ENCODE measurements around the gene COL9A3.

COL9A3 gene

GRCh38 chr20:62778058-62778457 lies 38.8 kb upstream of the COL9A3 start:
- Histone ChIP-seq H4K20me1 (ENCODE audit: insufficient read depth) (no peaks in the 10 kb centered on the region), H3K4me1 (ENCODE audit: low read depth, poor library complexity, severe bottlenecking) (no peaks in the 10 kb centered on the region), H3K36me3 (ENCODE audit: insufficient read depth) (no peaks in the 10 kb centered on the region), H3K4me2 (no peak overlapping the region), H2AFZ (ENCODE audit: low read depth) (no peak overlapping the region), H3K79me2 (ENCODE audit: insufficient read depth, low read depth) (no peaks in the 10 kb centered on the region), H3K27me3 (ENCODE audit: insufficient read depth, low read depth) (peaks cover 90% of the 10 kb centered on the region), H3K27ac (no peak overlapping the region), H3K4me3 (IDR thresholded peaks at IDR 0.05; ENCODE audit: insufficient read depth, low read depth, low read length) (no peak overlapping the region), H3K9ac (no peak overlapping the region)
- no peak for TF ChIP-seq CTCF (conservative IDR thresholded peaks at IDR 0.05; ENCODE audit: low read depth, low read length)

- Histone ChIP-seq H3K27me3 (ENCODE audit: insufficient read depth, low read depth) (peaks cover 90% of the 10 kb centered on the region), H3K36me3 (ENCODE audit: insufficient read depth) (no peaks in the 10 kb centered on the region), H3K27ac (no peak overlapping the region), H3K4me1 (ENCODE audit: low read depth, poor library complexity, severe bottlenecking) (no peaks in the 10 kb centered on the region), H3K4me2 (no peak overlapping the region), H2AFZ (ENCODE audit: low read depth) (no peak overlapping the region), H3K4me3 (IDR thresholded peaks at IDR 0.05; ENCODE audit: insufficient read depth, low read depth, low read length) (no peak overlapping the region), H3K79me2 (ENCODE audit: insufficient read depth, low read depth) (no peaks in the 10 kb centered on the region), H3K9ac (no peak overlapping the region), H4K20me1 (ENCODE audit: insufficient read depth) (no peaks in the 10 kb centered on the region)
- TF ChIP-seq CTCF (conservative IDR thresholded peaks at IDR 0.05; ENCODE audit: low read depth, low read length), result no peak
Measured at GRCh38 chr20:62778601-62779416, 38.0 kb upstream of the COL9A3 start.

GRCh38 chr20:62779417-62779685 lies 37.5 kb upstream of the COL9A3 start:
- no peaks in the 10 kb centered on the region for H3K79me2 ChIP-seq (ENCODE audit: insufficient read depth, low read depth)
- H2AFZ ChIP-seq (ENCODE audit: low read depth), result no peak overlapping the region
- no peak overlapping the region for H3K4me3 ChIP-seq (IDR thresholded peaks at IDR 0.05; ENCODE audit: insufficient read depth, low read depth, low read length)
- H4K20me1 ChIP-seq (ENCODE audit: insufficient read depth), result no peaks in the 10 kb centered on the region
- H3K27ac ChIP-seq, result no peak overlapping the region
- no peaks in the 10 kb centered on the region for H3K36me3 ChIP-seq (ENCODE audit: insufficient read depth)
- H3K9ac ChIP-seq, result no peak overlapping the region
- no peaks in the 10 kb centered on the region for H3K4me1 ChIP-seq (ENCODE audit: low read depth, poor library complexity, severe bottlenecking)
- peaks cover 90% of the 10 kb centered on the region for H3K27me3 ChIP-seq (ENCODE audit: insufficient read depth, low read depth)
- H3K4me2 ChIP-seq, result no peak overlapping the region
- no peak for TF ChIP-seq CTCF (conservative IDR thresholded peaks at IDR 0.05; ENCODE audit: low read depth, low read length)

- H2AFZ ChIP-seq (ENCODE audit: low read depth), result no peak overlapping the region
- H3K4me2 ChIP-seq, result no peak overlapping the region
- H4K20me1 ChIP-seq (ENCODE audit: insufficient read depth), result no peaks in the 10 kb centered on the region
- no peak overlapping the region for H3K27ac ChIP-seq
- no peaks in the 10 kb centered on the region for H3K36me3 ChIP-seq (ENCODE audit: insufficient read depth)
- H3K27me3 ChIP-seq (ENCODE audit: insufficient read depth, low read depth), result peaks cover 88% of the 10 kb centered on the region
- H3K9ac ChIP-seq, result no peak overlapping the region
- H3K4me1 ChIP-seq (ENCODE audit: low read depth, poor library complexity, severe bottlenecking), result no peaks in the 10 kb centered on the region
- no peak overlapping the region for H3K4me3 ChIP-seq (IDR thresholded peaks at IDR 0.05; ENCODE audit: insufficient read depth, low read depth, low read length)
- no peak for TF ChIP-seq CTCF (conservative IDR thresholded peaks at IDR 0.05; ENCODE audit: low read depth, low read length)
- H3K79me2 ChIP-seq (ENCODE audit: insufficient read depth, low read depth), result no peaks in the 10 kb centered on the region
Measured at GRCh38 chr20:62780204-62780603, 36.6 kb upstream of the COL9A3 start.
